ENCODE measurements around the gene ATP7B.

ATP7B gene

DNA sequence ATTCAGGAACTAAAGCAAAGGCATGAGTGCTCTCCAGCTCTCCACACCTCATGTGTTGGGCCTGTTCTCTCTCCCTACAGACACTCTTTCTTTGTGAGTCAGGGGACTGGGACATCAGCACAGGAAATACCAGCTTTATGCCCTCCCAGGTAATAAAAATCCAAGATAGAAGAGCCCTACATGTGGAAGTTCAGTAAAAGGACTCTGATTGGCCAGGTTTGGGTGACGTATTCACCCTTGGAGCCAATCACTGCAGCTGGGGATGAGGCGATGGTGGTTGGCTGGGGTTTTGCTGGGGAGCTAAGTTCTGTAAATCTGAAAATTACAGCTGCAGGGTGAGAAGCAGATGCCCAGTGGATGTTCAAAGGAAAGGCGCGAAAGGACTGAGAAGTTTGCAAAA, 117.0 kb downstream of the ATP7B start:
- no peak for DNase-seq (ENCODE audit: low spot score)
- FAIRE-seq, result no peak

DNA sequence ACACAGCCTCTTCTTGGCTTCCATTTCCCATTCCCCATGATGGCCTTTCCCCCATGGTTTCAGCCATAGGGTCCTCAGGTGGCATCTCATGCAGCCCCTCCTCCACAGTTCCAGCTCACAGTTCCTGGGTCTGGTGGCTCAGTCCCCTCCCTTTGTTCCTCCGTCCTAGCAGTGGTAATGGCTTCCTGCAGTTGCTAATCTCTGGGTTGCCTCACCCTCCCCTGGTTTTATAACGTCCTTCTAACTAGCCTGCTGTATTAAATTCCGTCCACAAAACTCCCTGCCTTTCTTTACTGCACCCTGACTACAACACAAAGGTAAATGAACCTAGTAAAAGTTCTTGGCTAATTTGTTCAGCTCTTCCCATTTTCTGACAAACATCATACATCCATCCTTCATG, 118.6 kb downstream of the ATP7B start:
- DNase-seq (ENCODE audit: low spot score), result no peak
- no peak for FAIRE-seq

DNA sequence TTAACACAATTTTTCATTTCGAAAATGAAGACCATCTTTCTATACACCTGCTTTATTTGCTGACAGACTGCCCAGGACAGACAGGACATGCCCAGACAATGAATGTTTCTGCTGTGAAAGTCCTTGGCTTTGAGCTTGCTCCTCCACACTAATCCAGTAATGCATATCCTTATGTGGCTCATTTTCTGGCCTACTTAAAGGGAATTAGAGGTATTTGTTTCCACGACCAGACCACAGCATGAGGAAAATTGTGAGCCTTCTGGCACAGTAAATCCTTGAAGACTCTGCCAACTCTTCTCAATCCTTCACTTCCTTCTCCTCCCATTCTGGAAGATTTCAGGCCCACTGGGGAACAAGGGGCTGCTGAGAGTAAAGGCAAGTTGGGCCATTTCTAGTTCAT, 123.8 kb downstream of the ATP7B start:
- FAIRE-seq (no peak), DNase-seq (ENCODE audit: low spot score) (no peak)

DNA sequence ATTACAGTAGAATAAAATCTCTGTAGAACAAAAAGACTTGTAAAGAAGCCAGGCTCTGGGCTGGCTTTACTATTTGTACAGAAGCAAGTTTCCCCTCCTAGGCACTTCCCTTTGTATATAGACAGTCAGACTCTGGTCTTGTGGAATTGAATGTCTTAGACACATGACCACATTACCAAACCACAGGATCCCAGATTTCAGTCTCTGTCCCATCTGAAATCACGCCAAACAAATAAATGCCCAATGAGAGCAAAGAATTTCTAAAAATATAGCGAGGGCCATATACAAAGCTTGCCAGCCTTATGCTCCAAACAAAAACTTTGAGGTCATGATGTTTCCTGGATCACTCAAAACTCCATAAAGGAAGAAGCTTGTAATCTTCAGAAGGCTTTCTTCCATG, 125.6 kb downstream of the ATP7B start:
- no peak for DNase-seq (ENCODE audit: low spot score)
- FAIRE-seq, result no peak

DNA sequence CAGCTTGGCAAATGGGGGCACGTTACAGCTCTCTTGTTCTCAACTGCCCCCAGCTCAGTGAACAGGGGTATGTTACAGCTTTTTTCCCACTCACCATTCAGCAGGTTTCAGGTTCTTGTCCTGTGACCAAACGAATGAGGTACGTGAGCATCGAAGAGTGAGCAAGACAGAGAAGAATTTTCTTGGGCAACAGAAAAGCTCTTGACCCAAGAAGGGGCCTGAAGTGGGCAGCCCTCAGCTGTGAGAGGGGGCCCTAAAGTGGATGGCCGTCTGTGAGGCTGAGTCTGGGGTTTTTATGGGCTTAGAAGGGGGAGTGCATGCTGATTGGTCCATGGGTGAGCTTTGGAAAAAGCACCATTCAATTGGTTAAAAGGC, 128.0 kb downstream of the ATP7B start:
- DNase-seq (ENCODE audit: low spot score), result no peak
- FAIRE-seq, result no peak
